ENCODE data around the gene KIR2DL4.
"Not testable (repeated sequence)": the region's sequence is repeated elsewhere in the genome, so short reads cannot be mapped to it uniquely, and the experiment has no call there.

KIR2DL4 gene

GRCh38 chr19:54804571-54804970 is 1.2 kb downstream of the KIR2DL4 start:
- DNase-seq (ENCODE audit: low spot score) = no peak

DNA sequence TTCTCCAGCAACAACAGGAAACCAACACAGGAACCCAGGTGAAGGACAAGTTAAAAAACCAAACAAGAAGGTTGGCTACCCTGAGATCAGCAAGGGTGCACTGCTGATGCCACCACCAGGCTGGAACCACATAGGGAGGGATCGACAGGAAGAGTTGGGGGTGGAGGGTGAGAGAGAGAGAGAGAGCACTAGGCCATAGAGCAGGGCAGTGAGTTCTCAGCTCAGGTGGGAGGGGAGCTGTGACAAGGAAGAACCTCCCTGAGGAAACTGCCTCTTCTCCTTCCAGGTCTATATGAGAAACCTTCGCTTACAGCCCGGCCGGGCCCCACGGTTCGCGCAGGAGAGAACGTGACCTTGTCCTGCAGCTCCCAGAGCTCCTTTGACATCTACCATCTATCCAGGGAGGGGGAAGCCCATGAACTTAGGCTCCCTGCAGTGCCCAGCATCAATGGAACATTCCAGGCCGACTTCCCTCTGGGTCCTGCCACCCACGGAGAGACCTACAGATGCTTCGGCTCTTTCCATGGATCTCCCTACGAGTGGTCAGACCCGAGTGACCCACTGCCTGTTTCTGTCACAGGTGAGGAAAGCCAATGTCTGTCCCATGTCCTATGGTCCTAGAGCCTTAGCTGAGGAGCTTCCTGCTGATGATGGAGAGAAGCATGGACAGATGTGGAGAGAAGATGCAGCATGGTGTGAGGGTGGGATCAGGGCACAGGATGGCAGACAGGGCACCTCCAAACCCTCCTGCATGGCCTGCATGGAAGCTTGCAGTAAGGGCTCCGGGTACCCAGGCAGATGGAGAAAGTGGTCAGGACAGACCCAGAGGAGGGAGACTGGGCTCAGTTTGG is 2.5 kb downstream of the KIR2DL4 start:
- no peak for DNase-seq (ENCODE audit: low spot score)

DNA sequence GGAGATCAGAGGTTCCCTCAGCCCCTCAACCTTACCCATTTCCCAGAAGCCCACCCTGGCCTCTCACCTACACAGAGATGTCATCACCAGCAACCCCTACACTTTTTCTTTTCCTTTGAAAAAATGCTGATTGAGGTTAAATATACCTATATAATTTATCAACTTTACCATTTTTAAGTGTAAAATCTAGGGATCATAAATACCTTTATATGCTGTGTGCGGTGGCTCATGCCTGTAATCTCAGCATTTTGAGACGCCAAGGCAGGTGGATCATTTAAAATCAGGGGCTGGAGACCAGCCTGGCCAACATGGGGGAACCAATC is 3.1 kb downstream of the KIR2DL4 start:
- no peak for DNase-seq (ENCODE audit: low spot score)

DNA sequence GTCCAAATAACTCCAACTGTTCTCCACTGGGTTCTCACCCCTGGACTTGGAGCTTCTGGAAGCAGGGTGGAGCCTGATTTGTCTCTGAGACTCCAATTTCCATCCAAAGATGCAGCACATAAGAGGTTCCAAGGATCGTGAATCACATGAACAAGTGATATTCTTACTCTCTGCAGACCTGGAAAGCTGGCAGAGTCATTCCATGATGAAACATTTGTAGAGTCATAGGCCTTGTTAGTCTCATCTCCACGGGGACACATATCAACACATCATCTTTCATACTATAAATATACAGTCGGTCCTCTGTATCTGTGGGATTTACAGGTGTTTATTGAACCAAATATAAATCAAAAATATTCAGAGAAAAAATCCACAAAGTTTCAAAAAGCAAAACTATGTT is 11.2 kb downstream of the KIR2DL4 start:
- DNase-seq (ENCODE audit: low spot score) = not testable (repeated sequence)

GRCh38 chr19:54816251-54816650 is 12.8 kb downstream of the KIR2DL4 start, which contains the start of gene KIR3DL1:
Gene KIR3DL1 (plus strand): TSS chr19:54816468.
- not testable (repeated sequence) for DNase-seq (ENCODE audit: low spot score)

GRCh38 chr19:54817670-54818536 is 14.5 kb downstream of the KIR2DL4 start:
- DNase-seq (ENCODE audit: low spot score) = no peak

DNA sequence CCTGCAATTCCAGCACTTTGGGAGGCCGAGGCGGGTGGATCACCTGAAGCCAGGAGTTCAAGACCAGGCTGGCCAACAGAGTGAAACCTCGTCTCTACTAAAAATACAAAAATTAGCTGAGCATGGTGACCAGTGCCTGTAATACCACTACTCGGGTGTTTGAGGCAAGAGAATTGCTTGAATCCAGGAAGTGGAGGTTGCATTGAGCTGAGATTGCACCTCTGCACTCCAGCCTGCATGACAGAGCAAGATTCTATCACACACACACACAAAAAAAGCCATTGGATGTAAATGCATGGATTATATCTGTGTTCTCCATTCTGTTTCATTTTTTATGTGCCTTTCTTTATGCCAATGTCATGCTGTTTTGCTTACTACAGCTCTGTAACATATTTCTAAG is 21.0 kb downstream of the KIR2DL4 start:
- not testable (repeated sequence) for DNase-seq (ENCODE audit: low spot score)

GRCh38 chr19:54825326-54825725 is 21.9 kb downstream of the KIR2DL4 start:
- not testable (repeated sequence) for DNase-seq (ENCODE audit: low spot score)

- DNase-seq (ENCODE audit: low spot score) = not testable (repeated sequence)
Observed at GRCh38 chr19:54828064-54828463, 24.7 kb downstream of the KIR2DL4 start.

- DNase-seq (ENCODE audit: low spot score) = not testable (repeated sequence)
Observed at GRCh38 chr19:54832496-54832895, 29.1 kb downstream of the KIR2DL4 start, which contains the start of gene KIR2DS4. Gene KIR2DS4 (plus strand): TSS chr19:54832676.

DNA sequence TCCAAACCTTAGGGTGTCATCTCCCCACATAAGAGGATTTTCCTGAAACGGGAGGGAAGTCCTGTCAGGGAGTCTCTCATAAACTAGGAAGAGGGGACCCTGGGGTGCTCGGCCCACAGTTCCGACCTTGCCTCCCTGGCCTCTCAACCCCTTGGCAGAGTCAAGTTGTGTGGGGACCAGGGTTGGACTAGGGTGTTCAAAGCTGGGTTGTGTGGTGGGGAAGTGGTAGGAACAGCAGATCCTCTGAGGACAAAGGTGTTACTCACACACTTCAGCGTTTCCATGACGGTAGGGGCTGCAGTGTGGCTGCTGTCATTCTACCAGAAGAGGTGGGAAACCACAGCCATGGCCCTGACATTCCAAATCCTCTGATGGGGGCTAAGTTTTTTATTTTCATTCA is 31.7 kb downstream of the KIR2DL4 start:
- not testable (repeated sequence) for DNase-seq (ENCODE audit: low spot score)

- not testable (repeated sequence) for DNase-seq (ENCODE audit: low spot score)
Observed at GRCh38 chr19:54837522-54837921, 34.1 kb downstream of the KIR2DL4 start.

DNA sequence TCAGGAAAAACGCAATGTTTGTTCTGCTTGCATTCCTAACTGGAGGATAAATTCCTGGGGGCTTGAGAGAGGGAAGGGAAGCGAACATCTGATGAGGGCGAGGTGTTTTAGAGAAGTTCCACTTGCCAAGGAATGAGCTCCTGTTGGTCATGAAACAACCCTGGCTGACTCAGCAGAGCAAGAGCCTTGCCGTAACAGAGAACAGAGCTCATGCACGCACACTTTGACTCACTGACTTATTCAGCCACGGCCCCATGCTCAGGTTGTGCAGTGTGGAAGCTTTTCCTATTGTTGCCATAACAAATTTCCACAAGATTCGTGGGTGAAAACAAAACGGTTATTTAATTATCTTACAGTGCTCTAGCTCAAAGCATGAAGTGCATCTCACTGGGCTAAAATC is 39.8 kb downstream of the KIR2DL4 start:
- not testable (repeated sequence) for DNase-seq (ENCODE audit: low spot score)

DNA sequence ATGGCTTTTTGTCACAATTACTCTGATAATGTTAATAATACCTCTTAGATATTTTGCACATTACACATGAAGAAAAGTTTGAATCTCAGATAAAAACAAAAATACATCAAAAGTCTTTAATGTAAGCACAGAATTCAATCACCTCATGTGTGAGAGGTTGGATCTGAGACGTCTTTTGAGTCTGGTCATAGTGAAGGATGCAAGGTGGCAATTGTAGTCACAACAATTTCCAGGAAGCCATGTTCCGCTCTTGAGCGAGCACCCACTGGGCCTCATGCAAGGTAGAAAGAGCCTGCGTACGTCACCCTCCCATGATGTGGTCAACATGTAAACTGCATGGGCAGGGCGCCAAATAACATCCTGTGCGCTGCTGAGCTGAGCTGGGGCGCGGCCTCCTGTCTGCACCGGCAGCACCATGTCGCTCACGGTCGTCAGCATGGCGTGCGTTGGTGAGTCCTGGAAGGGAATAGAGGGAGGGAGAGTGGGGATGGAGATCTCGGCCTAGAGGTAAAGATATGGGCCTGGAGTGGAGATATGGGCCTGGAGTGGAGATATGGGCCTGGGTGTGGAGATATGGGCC is 46.7 kb downstream of the KIR2DL4 start, which contains the start of gene KIR3DL2:
Gene KIR3DL2, plus strand, starts transcription at position 383 of the 580 bp plus-strand sequence. Its CDS starts 33 bp downstream, at position 416.
- DNase-seq (ENCODE audit: low spot score) = not testable (repeated sequence)

DNA sequence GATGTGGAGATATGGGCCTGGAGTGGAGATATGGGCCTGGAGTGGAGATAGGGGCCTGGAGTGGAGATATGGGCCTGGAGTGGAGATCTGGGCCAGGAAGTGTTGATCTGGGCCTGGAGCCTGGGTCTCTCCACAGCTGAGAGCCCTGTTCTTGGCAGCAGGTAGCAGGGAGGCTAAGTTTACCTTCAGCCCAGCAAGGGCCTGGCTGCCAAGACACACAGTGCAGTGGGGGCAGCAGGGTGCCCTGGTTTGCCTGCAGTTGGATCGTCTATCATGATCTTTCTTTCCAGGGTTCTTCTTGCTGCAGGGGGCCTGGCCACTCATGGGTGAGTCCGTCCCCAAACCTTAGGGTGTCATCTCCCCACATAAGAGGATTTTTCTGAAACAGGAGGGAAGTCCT is 47.5 kb downstream of the KIR2DL4 start:
- DNase-seq (ENCODE audit: low spot score) = no peak

DNA sequence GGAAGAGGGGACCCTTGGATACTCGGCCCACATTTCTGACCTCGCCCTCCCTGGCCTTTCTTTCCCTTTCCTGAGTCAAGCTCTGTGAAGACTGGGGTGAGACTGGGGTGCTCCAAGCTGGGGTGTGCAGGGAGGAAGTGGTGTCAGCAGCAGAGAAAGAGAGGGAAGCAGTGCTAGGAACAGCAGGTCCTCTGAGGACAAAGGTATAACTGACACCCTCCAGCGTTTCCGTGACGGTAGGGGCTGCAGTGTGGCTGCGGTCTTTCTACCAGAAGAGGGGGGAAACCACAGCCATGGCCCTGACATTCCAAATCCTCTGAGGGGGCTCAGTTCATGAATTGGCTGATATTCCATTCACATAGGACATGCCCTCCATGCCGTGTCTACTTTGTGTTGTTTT is 47.9 kb downstream of the KIR2DL4 start:
- no peak for DNase-seq (ENCODE audit: low spot score)

- not testable (repeated sequence) for DNase-seq (ENCODE audit: low spot score)
Observed at GRCh38 chr19:54855241-54855640, 51.8 kb downstream of the KIR2DL4 start.

DNA sequence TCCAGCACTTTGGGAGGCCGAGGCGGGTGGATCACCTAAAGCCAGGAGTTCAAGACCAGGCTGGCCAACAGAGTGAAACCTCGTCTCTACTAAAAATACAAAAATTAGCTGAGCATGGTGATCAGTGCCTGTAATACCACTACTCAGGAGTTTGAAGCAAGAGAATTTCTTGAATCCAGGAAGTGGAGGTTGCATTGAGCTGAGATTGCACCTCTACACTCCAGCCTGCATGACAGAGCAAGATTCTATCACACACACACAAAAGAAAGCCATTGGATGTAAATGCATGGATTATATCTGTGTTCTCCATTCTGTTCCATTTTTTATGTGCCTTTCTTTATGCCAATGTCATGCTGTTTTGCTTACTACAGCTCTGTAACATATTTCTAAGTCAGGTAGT is 55.1 kb downstream of the KIR2DL4 start:
- DNase-seq (ENCODE audit: low spot score) = not testable (repeated sequence)

DNA sequence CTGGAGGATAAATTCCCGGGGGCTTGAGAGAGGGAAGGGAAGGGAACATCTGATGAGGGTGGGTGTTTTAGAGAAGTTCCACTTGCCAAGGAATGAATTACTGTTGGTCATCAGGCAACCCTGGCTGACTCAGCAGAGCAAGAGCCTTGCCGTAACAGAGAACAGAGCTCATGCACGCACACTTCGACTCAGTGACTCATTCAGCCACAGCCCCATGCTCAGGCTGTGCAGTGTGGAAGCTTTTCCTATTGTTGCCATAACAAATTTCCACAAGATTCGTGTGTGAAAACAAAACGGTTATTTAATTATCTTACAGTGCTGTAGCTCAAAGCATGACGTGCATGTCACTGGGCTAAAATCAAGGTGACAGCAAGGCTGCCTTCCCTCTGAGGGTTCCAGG is 56.0 kb downstream of the KIR2DL4 start:
- DNase-seq (ENCODE audit: low spot score) = not testable (repeated sequence)

GRCh38 chr19:54863459-54863858 is 60.0 kb downstream of the KIR2DL4 start:
- DNase-seq (ENCODE audit: low spot score) = not testable (repeated sequence)

Data from AG08395 (cell line).